ENCODE data around the gene UACA. TPM values are rescaled to one million over a fixed set of nuclear protein-coding genes. Genes with fewer than 3 reads are reported as not detected.

UACA gene
- total RNA-seq, 2 donors from 2014 or later = 18.4 to 30.1 TPM

GRCh38 chr15:70650567-70651302 is 112.6 kb downstream of the UACA start:
- Histone ChIP-seq H3K4me3 (no peak overlapping the region), H3K36me3 (no peaks in the 10 kb centered on the region), H3K27ac (no peak overlapping the region), H3K9me3 (no peaks in the 10 kb centered on the region), H3K27me3 (no peaks in the 10 kb centered on the region), H3K4me1 (no peaks in the 10 kb centered on the region)
- no peak for TF ChIP-seq CTCF (IDR thresholded peaks at IDR 0.05)
- no peak for DNase-seq (ENCODE audit: low spot score)

- TF ChIP-seq CTCF (IDR thresholded peaks at IDR 0.05) = no peak
- DNase-seq (ENCODE audit: low spot score) = no peak
- no peaks in the 10 kb centered on the region for H3K4me1 ChIP-seq
- H3K36me3 ChIP-seq = no peaks in the 10 kb centered on the region
- no peak overlapping the region for H3K27ac ChIP-seq
- no peaks in the 10 kb centered on the region for H3K9me3 ChIP-seq
- no peaks in the 10 kb centered on the region for H3K27me3 ChIP-seq
- H3K4me3 ChIP-seq = no peak overlapping the region
Measured at GRCh38 chr15:70647396-70647795, 116.0 kb downstream of the UACA start.

GRCh38 chr15:70646169-70646568 is 117.2 kb downstream of the UACA start:
- no peak for DNase-seq (ENCODE audit: low spot score)
- no peaks in the 10 kb centered on the region for H3K36me3 ChIP-seq
- H3K4me3 ChIP-seq = no peak overlapping the region
- H3K27ac ChIP-seq = no peak overlapping the region
- H3K9me3 ChIP-seq = no peaks in the 10 kb centered on the region
- TF ChIP-seq CTCF (IDR thresholded peaks at IDR 0.05) = no peak
- H3K4me1 ChIP-seq = no peaks in the 10 kb centered on the region
- H3K27me3 ChIP-seq = no peaks in the 10 kb centered on the region

- Histone ChIP-seq H3K27ac (no peak overlapping the region), H3K4me1 (no peaks in the 10 kb centered on the region), H3K9me3 (no peaks in the 10 kb centered on the region), H3K4me3 (no peak overlapping the region), H3K36me3 (no peaks in the 10 kb centered on the region), H3K27me3 (no peaks in the 10 kb centered on the region)
- no peak for TF ChIP-seq CTCF (IDR thresholded peaks at IDR 0.05)
- DNase-seq (ENCODE audit: low spot score) = no peak
Measured at GRCh38 chr15:70643783-70644125, 119.6 kb downstream of the UACA start.

GRCh38 chr15:70643106-70643782 is 120.1 kb downstream of the UACA start:
- DNase-seq (ENCODE audit: low spot score) = no peak
- no peak for TF ChIP-seq CTCF (IDR thresholded peaks at IDR 0.05)
- Histone ChIP-seq H3K4me3 (no peak overlapping the region), H3K9me3 (no peaks in the 10 kb centered on the region), H3K27me3 (no peaks in the 10 kb centered on the region), H3K27ac (no peak overlapping the region), H3K4me1 (no peaks in the 10 kb centered on the region), H3K36me3 (no peaks in the 10 kb centered on the region)
